ENCODE measurements around the gene PHLPP1.

Gene PHLPP1

GRCh38 chr18:62987859-62988258 is 272.5 kb downstream of the PHLPP1 start:
- DNase-seq: no peak

GRCh38 chr18:62988471-62988870 is 273.1 kb downstream of the PHLPP1 start:
- DNase-seq: no peak

- no peak for DNase-seq
These were observed 273.9 kb downstream of the PHLPP1 start for GRCh38 chr18:62989195-62989594.

GRCh38 chr18:62990653-62991052 is 275.3 kb downstream of the PHLPP1 start:
- no peak for DNase-seq

- no peak for DNase-seq
These were observed 276.0 kb downstream of the PHLPP1 start for GRCh38 chr18:62991389-62991788.

GRCh38 chr18:62991959-62992358 is 276.6 kb downstream of the PHLPP1 start:
- peak in 1 of 2 donors; percentile 15 for DNase-seq

- no peak for DNase-seq
These were observed 277.6 kb downstream of the PHLPP1 start for GRCh38 chr18:62992877-62993365.

GRCh38 chr18:62996566-62996965 is 281.2 kb downstream of the PHLPP1 start:
- DNase-seq: no peak

- DNase-seq: no peak
These were observed 281.7 kb downstream of the PHLPP1 start for GRCh38 chr18:62997076-62997475.

GRCh38 chr18:62998443-62998842 is 283.1 kb downstream of the PHLPP1 start:
- no peak for DNase-seq

GRCh38 chr18:62999392-62999791 is 284.1 kb downstream of the PHLPP1 start:
- no peak for DNase-seq

GRCh38 chr18:62999921-63000320 is 284.6 kb downstream of the PHLPP1 start:
- DNase-seq: no peak

- no peak for DNase-seq
These were observed 285.5 kb downstream of the PHLPP1 start for GRCh38 chr18:63000839-63001238.

GRCh38 chr18:63001861-63002260 is 286.5 kb downstream of the PHLPP1 start:
- no peak for DNase-seq

GRCh38 chr18:63002305-63002704 is 287.0 kb downstream of the PHLPP1 start:
- DNase-seq: no peak

- DNase-seq: no peak
These were observed 287.6 kb downstream of the PHLPP1 start for GRCh38 chr18:63002803-63003445.

GRCh38 chr18:63003899-63004298 is 288.6 kb downstream of the PHLPP1 start:
- no peak for DNase-seq

- no peak for DNase-seq
These were observed 289.2 kb downstream of the PHLPP1 start for GRCh38 chr18:63004466-63005089.

- no peak for DNase-seq
These were observed 290.0 kb downstream of the PHLPP1 start for GRCh38 chr18:63005306-63005705.

GRCh38 chr18:63007231-63007630 is 291.9 kb downstream of the PHLPP1 start:
- no peak for DNase-seq

GRCh38 chr18:63016270-63016669 is 300.9 kb downstream of the PHLPP1 start:
- peak; percentile 45 to 60 for DNase-seq

- DNase-seq: no peak
These were observed 301.7 kb downstream of the PHLPP1 start for GRCh38 chr18:63017076-63017475.

GRCh38 chr18:63017977-63018376 is 302.6 kb downstream of the PHLPP1 start:
- no peak for DNase-seq

- peak in 1 of 2 donors; percentile 28 for DNase-seq
These were observed 307.2 kb downstream of the PHLPP1 start for GRCh38 chr18:63022429-63023022.

Measured in stimulated activated CD4-positive, alpha-beta T cell treated with anti-CD3 and anti-CD28 coated beads, Interleukin-2, amount 100 ng/mL, for 24 hours (primary cell).